Pulmonary artery endothelial cell (primary cell): Measurements from ENCODE around the gene SNX5. TPM values are rescaled to one million over a fixed set of nuclear protein-coding genes. Genes with fewer than 3 reads are reported as not detected.

ENCODE experiments used
- total RNA-seq: library from RNA; depleted of rRNA; stranded (reverse); fragments of >200 nt; gene quantifications from 2 replicates; pipeline ENCODE4 v1.2.3, GENCODE V29; 2014

Gene SNX5
- total RNA-seq, 1 donor from 2014 or later = 111 TPM

Other genes with a start within 250 kb of the SNX5 start
- 10.4 and 14.0 TPM in 2 replicates for gene MGME1, start 224 bp upstream of the SNX5 start, total RNA-seq
- not detected in 2 replicates for gene OVOL2, start 89.1 kb upstream of the SNX5 start, total RNA-seq
- gene KAT14, start 169.1 kb upstream of the SNX5 start, total RNA-seq = 10.4 and 11.5 TPM in 2 replicates
- 10.2 and 11.8 TPM in 2 replicates for gene PET117, start 169.1 kb upstream of the SNX5 start, total RNA-seq